Measurements from ENCODE around the gene PDRG1. TPM values are rescaled to one million over a fixed set of nuclear protein-coding genes. Genes with fewer than 3 reads are reported as not detected.

PDRG1 gene
- polyA plus RNA-seq, 1 donor from 2014 or later, result 26.5 TPM

- peaks cover 9% of the 10 kb centered on the region for H3K27me3 Mint-ChIP-seq
- H3K9me3 Mint-ChIP-seq, result no peaks in the 10 kb centered on the region
- H3K27ac Mint-ChIP-seq, result no peak overlapping the region
- H3K4me3 Mint-ChIP-seq, result no peak overlapping the region
- H3K36me3 Mint-ChIP-seq, result peaks cover 2% of the 10 kb centered on the region
- peaks cover 0 to 4% (median 0%) of the 10 kb centered on the region in 3 donors for H3K4me1 Mint-ChIP-seq
Observed at GRCh38 chr20:31974951-31975487, 23.2 kb upstream of the PDRG1 start.

- no peaks in the 10 kb centered on the region for H3K9me3 Mint-ChIP-seq
- no peak overlapping the region for H3K4me3 Mint-ChIP-seq
- H3K27me3 Mint-ChIP-seq, result peaks cover 15% of the 10 kb centered on the region
- H3K4me1 Mint-ChIP-seq, result peaks cover 0 to 4% (median 0%) of the 10 kb centered on the region in 3 donors
- peaks cover 2% of the 10 kb centered on the region for H3K36me3 Mint-ChIP-seq
- no peak overlapping the region for H3K27ac Mint-ChIP-seq
Observed at GRCh38 chr20:31974296-31974695, 22.4 kb upstream of the PDRG1 start.

GRCh38 chr20:31972471-31973021, 20.7 kb upstream of the PDRG1 start:
- Mint-ChIP-seq H3K27me3 (peaks cover 22% of the 10 kb centered on the region), H3K36me3 (peaks cover 2% of the 10 kb centered on the region), H3K4me3 (no peak overlapping the region), H3K27ac (no peak overlapping the region), H3K9me3 (peaks cover 0 to 2% (median 0%) of the 10 kb centered on the region in 3 donors), H3K4me1 (peaks cover 2 to 8% (median 2%) of the 10 kb centered on the region in 3 donors)

GRCh38 chr20:31969991-31970390, 18.1 kb upstream of the PDRG1 start:
- Mint-ChIP-seq H3K36me3 (peaks cover 3% of the 10 kb centered on the region), H3K27me3 (peaks cover 37% of the 10 kb centered on the region), H3K4me1 (peaks cover 2 to 8% (median 5%) of the 10 kb centered on the region in 3 donors), H3K27ac (peak overlapping the region in 1 of 3 donors; percentile 52), H3K9me3 (peaks cover 0 to 2% (median 0%) of the 10 kb centered on the region in 3 donors), H3K4me3 (peak overlapping the region in 3 of 4 donors; percentile 4 to 79 (median 65))

GRCh38 chr20:31968291-31969126, 16.7 kb upstream of the PDRG1 start:
- Mint-ChIP-seq H3K9me3 (peaks cover 0 to 2% (median 0%) of the 10 kb centered on the region in 3 donors), H3K27me3 (peaks cover 39% of the 10 kb centered on the region), H3K4me1 (peaks cover 2 to 8% (median 5%) of the 10 kb centered on the region in 3 donors), H3K36me3 (peaks cover 3% of the 10 kb centered on the region), H3K27ac (peak overlapping the region in 2 of 3 donors; percentile 9 to 60), H3K4me3 (peak overlapping the region; percentile 66 to 93 (median 86))

GRCh38 chr20:31967830-31968249, 16.0 kb upstream of the PDRG1 start, which contains the start of gene XKR7:
TSS of gene XKR7 (plus strand) at chr20:31968151. CDS start at chr20:31968176, 25 bp downstream.
- peaks cover 2 to 8% (median 5%) of the 10 kb centered on the region in 3 donors for H3K4me1 Mint-ChIP-seq
- H3K9me3 Mint-ChIP-seq, result peaks cover 0 to 2% (median 0%) of the 10 kb centered on the region in 3 donors
- H3K4me3 Mint-ChIP-seq, result peak within 1 kb of the TSS; percentile 66 to 93 (median 86)
- peaks cover 3% of the 10 kb centered on the region for H3K36me3 Mint-ChIP-seq
- peak within 1 kb of the TSS; percentile 8 to 60 (median 34) for H3K27ac Mint-ChIP-seq
- H3K27me3 Mint-ChIP-seq, result peaks cover 42% of the 10 kb centered on the region

GRCh38 chr20:31966991-31967655, 15.3 kb upstream of the PDRG1 start:
- Mint-ChIP-seq H3K27ac (peak overlapping the region in 2 of 3 donors; percentile 8 to 34), H3K4me3 (peak overlapping the region; percentile 40 to 82 (median 52)), H3K9me3 (peaks cover 0 to 2% (median 0%) of the 10 kb centered on the region in 3 donors), H3K36me3 (peaks cover 4% of the 10 kb centered on the region), H3K4me1 (peaks cover 2 to 8% (median 5%) of the 10 kb centered on the region in 3 donors), H3K27me3 (peaks cover 39% of the 10 kb centered on the region)

GRCh38 chr20:31963889-31964288, 12.0 kb upstream of the PDRG1 start:
- Mint-ChIP-seq H3K36me3 (peaks cover 4% of the 10 kb centered on the region), H3K27ac (no peak overlapping the region)

GRCh38 chr20:31962761-31963160, 10.9 kb upstream of the PDRG1 start:
- Mint-ChIP-seq H3K27ac (no peak overlapping the region), H3K36me3 (peaks cover 4% of the 10 kb centered on the region), H3K9me3 (no peaks in the 10 kb centered on the region), H3K4me3 (no peak overlapping the region), H3K27me3 (peaks cover 35% of the 10 kb centered on the region), H3K4me1 (peaks cover 0 to 3% (median 0%) of the 10 kb centered on the region in 3 donors)

More at GRCh38 chr20:31963889-31964288, 12.0 kb upstream of the PDRG1 start:
- peaks cover 0 to 2% (median 0%) of the 10 kb centered on the region in 3 donors for H3K9me3 Mint-ChIP-seq
- H3K27me3 Mint-ChIP-seq, result peaks cover 35% of the 10 kb centered on the region
- peaks cover 2 to 5% (median 4%) of the 10 kb centered on the region in 3 donors for H3K4me1 Mint-ChIP-seq
- H3K4me3 Mint-ChIP-seq, result no peak overlapping the region

GRCh38 chr20:31956556-31957526, 5.0 kb upstream of the PDRG1 start:
- H3K27ac Mint-ChIP-seq, result no peak overlapping the region
- H3K9me3 Mint-ChIP-seq, result no peaks in the 10 kb centered on the region
- peak overlapping the region in 1 of 4 donors; percentile 31 for H3K4me3 Mint-ChIP-seq
- peaks cover 20% of the 10 kb centered on the region for H3K27me3 Mint-ChIP-seq
- peaks cover 3 to 5% (median 4%) of the 10 kb centered on the region in 3 donors for H3K4me1 Mint-ChIP-seq
- H3K36me3 Mint-ChIP-seq, result no peaks in the 10 kb centered on the region

GRCh38 chr20:31954500-31954899, 2.7 kb upstream of the PDRG1 start:
- H3K27me3 Mint-ChIP-seq, result peaks cover 17% of the 10 kb centered on the region
- no peaks in the 10 kb centered on the region for H3K9me3 Mint-ChIP-seq

GRCh38 chr20:31953556-31954148, 1.8 kb upstream of the PDRG1 start:
- H3K27me3 Mint-ChIP-seq, result peaks cover 12% of the 10 kb centered on the region
- peaks cover 19 to 29% (median 26%) of the 10 kb centered on the region in 3 donors for H3K4me1 Mint-ChIP-seq
- H3K36me3 Mint-ChIP-seq, result peaks cover 3% of the 10 kb centered on the region
- H3K9me3 Mint-ChIP-seq, result no peaks in the 10 kb centered on the region
- no peak overlapping the region for H3K4me3 Mint-ChIP-seq
- no peak overlapping the region for H3K27ac Mint-ChIP-seq

More at GRCh38 chr20:31954500-31954899, 2.7 kb upstream of the PDRG1 start:
- no peak overlapping the region for H3K4me3 Mint-ChIP-seq
- no peaks in the 10 kb centered on the region for H3K36me3 Mint-ChIP-seq
- H3K27ac Mint-ChIP-seq, result no peak overlapping the region
- H3K4me1 Mint-ChIP-seq, result peaks cover 15 to 23% (median 22%) of the 10 kb centered on the region in 3 donors

- no peaks in the 10 kb centered on the region for H3K9me3 Mint-ChIP-seq
- peaks cover 4% of the 10 kb centered on the region for H3K36me3 Mint-ChIP-seq
- H3K27ac Mint-ChIP-seq, result peak overlapping the region in 2 of 3 donors; percentile 93 to 98
- peaks cover 8% of the 10 kb centered on the region for H3K27me3 Mint-ChIP-seq
- H3K4me3 Mint-ChIP-seq, result peak overlapping the region; percentile 94 to 99 (median 98)
- peaks cover 19 to 31% (median 27%) of the 10 kb centered on the region in 3 donors for H3K4me1 Mint-ChIP-seq
Observed at GRCh38 chr20:31951203-31951529, 680 bp downstream of the PDRG1 start.
